Right renal pelvis (tissue), 4 donors: ENCODE results near the gene TAPBPL. TPM values are rescaled to one million over a fixed set of nuclear protein-coding genes. Genes with fewer than 3 reads are reported as not detected.
"Not testable (repeated sequence)": the region's sequence is repeated elsewhere in the genome, so short reads cannot be mapped to it uniquely, and the experiment has no call there.

Experiments
- DNase-seq, 4 donors: peaks; one replicate each; pipeline ENCODE4 v3.0.0-alpha.2; 2013; ENCODE audit warnings: low read depth in 4 of 4, low spot score in 3 of 4, missing footprints in 1 of 4
- polyA plus RNA-seq, 4 donors: library from polyadenylated mRNA; unstranded; fragments of 120-200 nt; gene quantifications; one replicate each; pipeline ENCODE4 v1.2.1, GENCODE V29; 2013; ENCODE audit not compliant: insufficient read length in 4 of 4

Gene TAPBPL
- polyA plus RNA-seq = 10 to 100 TPM; 16.1 to 19.8 (median 18.7) TPM

GRCh38 chr12:6451348-6452244 lies at the start of gene TAPBPL:
Gene TAPBPL (plus strand): TSS chr12:6452042. CDS start chr12:6452249, 207 bp downstream.
- peak in 3 of 4 donors; percentile 67 to 84 (median 80) for DNase-seq

GRCh38 chr12:6404390-6404789 lies 47.5 kb upstream of the TAPBPL start:
- no peak for DNase-seq

- DNase-seq = no peak
Measured at GRCh38 chr12:6405963-6406362, 45.9 kb upstream of the TAPBPL start.

GRCh38 chr12:6407236-6407954 lies 44.4 kb upstream of the TAPBPL start:
- DNase-seq = no peak

GRCh38 chr12:6416596-6416995 lies 35.2 kb upstream of the TAPBPL start:
- DNase-seq = no peak

GRCh38 chr12:6418796-6419195 lies 33.0 kb upstream of the TAPBPL start:
- no peak for DNase-seq

GRCh38 chr12:6420364-6420763 lies 31.5 kb upstream of the TAPBPL start:
- no peak for DNase-seq

- DNase-seq = peak; percentile 81 to 83 (median 82)
Measured at GRCh38 chr12:6423267-6424007, 28.4 kb upstream of the TAPBPL start.

- no peak for DNase-seq
Measured at GRCh38 chr12:6424008-6424347, 27.9 kb upstream of the TAPBPL start.

GRCh38 chr12:6424866-6425265 lies 27.0 kb upstream of the TAPBPL start:
- DNase-seq = no peak

GRCh38 chr12:6425590-6426531 lies 26.0 kb upstream of the TAPBPL start:
- no peak for DNase-seq

GRCh38 chr12:6426882-6427671 lies 24.8 kb upstream of the TAPBPL start:
- DNase-seq = no peak

- not testable (repeated sequence) for DNase-seq
Measured at GRCh38 chr12:6427796-6428195, 24.0 kb upstream of the TAPBPL start.

GRCh38 chr12:6428326-6428725 lies 23.5 kb upstream of the TAPBPL start:
- no peak for DNase-seq

- no peak for DNase-seq
Measured at GRCh38 chr12:6430124-6430989, 21.5 kb upstream of the TAPBPL start.

GRCh38 chr12:6432991-6433390 lies 18.9 kb upstream of the TAPBPL start:
- DNase-seq = no peak

GRCh38 chr12:6434205-6435140 lies 17.4 kb upstream of the TAPBPL start:
- DNase-seq = no peak
